Keratinocyte (primary cell): ENCODE measurements around the gene OR1F1. TPM values are rescaled to one million over a fixed set of nuclear protein-coding genes. Genes with fewer than 3 reads are reported as not detected.

Experiments used
- DNase-seq: peaks from one replicate; pipeline ENCODE4 v3.0.0-alpha.2; 2011; ENCODE audit warnings: low read depth, missing footprints, low spot score
- FAIRE-seq: peaks from 2 replicates; lab custom pipeline; 2011; peaks lifted over from hg19 to GRCh38; lab: Jason Lieb, UNC
- H2AFZ ChIP-seq: 2 replicates; pipeline ENCODE4 v1.6.0; 2012; ENCODE audit warnings: low read length, control low read depth, inconsistent platforms; ENCODE audit not compliant: control insufficient read depth
- H3K27ac ChIP-seq: 2 replicates; pipeline ENCODE4 v1.5.1; 2011; ENCODE audit warnings: low read length; ENCODE audit not compliant: control insufficient read depth, insufficient read depth
- H3K27me3 ChIP-seq: 3 replicates; pipeline ENCODE4 v1.6.0; 2011; ENCODE audit warnings: low read length; ENCODE audit not compliant: control insufficient read depth, insufficient read depth; ENCODE audit errors: extremely low read depth
- H3K36me3 ChIP-seq, 2 experiments: 2 replicates in 1 of 2; 3 replicates in 1 of 2; pipeline ENCODE4 v1.5.1; 2011; ENCODE audit warnings: low read length in 2 of 2, mild to moderate bottlenecking in 1 of 2; ENCODE audit not compliant: control insufficient read depth in 2 of 2, insufficient read depth in 2 of 2; ENCODE audit errors: extremely low read depth in 1 of 2
- H3K4me1 ChIP-seq: 3 replicates; pipeline ENCODE4 v1.5.1; 2011; ENCODE audit warnings: low read length; ENCODE audit not compliant: control insufficient read depth, insufficient read depth; ENCODE audit errors: extremely low read depth
- H3K4me2 ChIP-seq: 3 replicates; pipeline ENCODE4 v1.6.0; 2011; ENCODE audit warnings: low read depth, low read length; ENCODE audit not compliant: control insufficient read depth, insufficient read depth; ENCODE audit errors: extremely low read depth
- H3K4me3 ChIP-seq, 3 experiments: fragments of 200-600 bp in 1 of 3; sonication (generic) in 1 of 3; 2 replicates in 2 of 3; 3 replicates in 1 of 3; pipeline ENCODE4 v1.5.1; 2011 to 2016; ENCODE audit warnings: low read length in 3 of 3, mild to moderate bottlenecking in 3 of 3, control low read depth in 2 of 3, inconsistent platforms in 1 of 3, low read depth in 1 of 3, mixed read lengths in 1 of 3, mixed run types in 1 of 3, moderate library complexity in 1 of 3; ENCODE audit not compliant: control insufficient read depth in 2 of 3, insufficient read depth in 2 of 3; ENCODE audit errors: extremely low read depth in 1 of 3
- H3K79me2 ChIP-seq: 2 replicates; pipeline ENCODE4 v1.6.0; 2012; ENCODE audit warnings: low read length; ENCODE audit not compliant: control insufficient read depth, insufficient read depth
- H3K9ac ChIP-seq: 3 replicates; pipeline ENCODE4 v1.6.0; 2011; ENCODE audit warnings: low read length; ENCODE audit not compliant: control insufficient read depth, insufficient read depth; ENCODE audit errors: extremely low read depth
- H3K9me1 ChIP-seq: 3 replicates; pipeline ENCODE4 v1.6.0; 2011; ENCODE audit warnings: low read length; ENCODE audit not compliant: control insufficient read depth, insufficient read depth; ENCODE audit errors: extremely low read depth
- H3K9me3 ChIP-seq: 2 replicates; pipeline ENCODE4 v1.5.1; 2012; ENCODE audit warnings: low read depth, low read length; ENCODE audit not compliant: control insufficient read depth
- H4K20me1 ChIP-seq: 3 replicates; pipeline ENCODE4 v1.6.0; 2011; ENCODE audit warnings: low read length; ENCODE audit not compliant: control insufficient read depth, insufficient read depth; ENCODE audit errors: extremely low read depth
- EZH2 ChIP-seq: IDR thresholded peaks from one replicate; pipeline ENCODE4 v1.6.1; 2012; ENCODE audit warnings: inconsistent platforms, mild to moderate bottlenecking, low read length, moderate library complexity
- dilution Hi-C: fragments of 300-500 bp; cut with MboI; formaldehyde crosslinking; loops from one replicate; pipeline ENCODE4 v1.7.0; 2020; ENCODE audit warnings: low sequenced_read_pairs; ENCODE audit not compliant: extremely low pct_ligation_motif_present
- polyA plus RNA-seq, 5 experiments: library from polyadenylated mRNA; depleted of rRNA in 3 of 5; stranded (reverse) in 3 of 5; stranded (forward) in 1 of 5; unstranded in 1 of 5; fragments of >200 nt; gene quantifications; 1 replicate in 1 of 5; 2 replicates in 3 of 5; 3 replicates in 1 of 5; pipeline versions ENCODE4 v1.2.1 to v1.2.3, GENCODE V29; 2011 to 2012; ENCODE audit warnings: missing spikeins in 2 of 5, low read depth in 1 of 5, low replicate concordance in 1 of 5
- TF ChIP-seq, protein P1 (sequence below), 3 experiments: IDR thresholded peaks in 1 of 3; conservative IDR thresholded peaks in 1 of 3; optimal IDR thresholded peaks in 1 of 3; 2 replicates in 2 of 3; 3 replicates in 1 of 3; pipeline versions ENCODE3 to v1.5.1; 2011; ENCODE audit warnings: low read length in 3 of 3, mild to moderate bottlenecking in 3 of 3, moderate library complexity in 2 of 3, control low read depth in 1 of 3, inconsistent platforms in 1 of 3; ENCODE audit not compliant: insufficient read depth in 2 of 3; ENCODE audit errors: extremely low read depth in 1 of 3

OR1F1 gene
- polyA plus RNA-seq, 1 donor (not counting 4 experiments of a cell fraction or from before 2014, with no cell fraction given) = 0.51 TPM

DNA sequence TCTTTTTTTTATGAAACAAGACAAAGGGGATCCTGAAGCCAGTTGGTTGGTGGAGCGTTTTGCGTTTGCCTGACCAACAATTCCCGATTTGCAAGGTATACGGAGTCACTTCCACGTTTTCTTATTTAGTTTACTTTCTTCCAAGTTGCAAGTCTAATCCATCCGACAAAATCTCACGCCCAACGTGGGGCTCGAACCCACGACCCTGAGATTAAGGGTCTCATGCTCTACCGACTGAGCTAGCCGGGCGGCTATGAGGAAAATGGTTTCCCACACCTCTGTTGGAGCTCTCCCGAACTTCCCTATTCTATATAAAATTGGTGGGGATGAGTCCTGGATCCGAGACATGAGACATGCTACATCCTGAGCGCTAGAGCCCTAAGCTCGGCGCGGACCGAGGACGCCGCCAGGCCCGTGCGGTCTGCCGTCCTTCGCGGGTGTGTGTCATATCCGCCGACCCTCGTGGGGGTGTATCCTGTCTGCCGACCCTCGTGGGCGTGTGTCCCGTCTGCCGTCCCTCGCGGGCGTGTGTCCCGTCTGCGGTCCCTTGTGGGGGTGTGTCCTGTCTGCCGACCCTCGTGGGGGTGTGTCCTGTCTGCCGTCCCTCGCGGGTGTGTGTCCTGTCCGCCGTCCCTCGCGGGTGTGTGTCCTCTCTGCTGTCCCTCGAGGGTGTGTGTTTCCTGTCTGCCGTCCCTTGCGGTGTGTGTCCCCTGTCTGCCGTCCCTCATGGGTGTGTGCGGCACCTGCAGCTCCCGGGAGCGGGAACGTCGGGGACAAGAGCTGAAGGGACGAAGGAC lies 30.6 kb upstream of the OR1F1 start:
- Histone ChIP-seq H3K27me3 (no peaks in the 10 kb centered on the region), H2AFZ (peak overlapping the region; percentile 65), H3K9ac (peak overlapping the region; percentile 85), H3K9me3 (no peaks in the 10 kb centered on the region), H3K27ac (peak overlapping the region; percentile 82), H4K20me1 (peaks cover 2% of the 10 kb centered on the region), H3K4me3 (peak overlapping the region; percentile 72 to 83 (median 77)), H3K4me2 (peak overlapping the region; percentile 90), H3K4me1 (peaks cover 7% of the 10 kb centered on the region), H3K9me1 (no peaks in the 10 kb centered on the region), H3K36me3 (no peaks in the 10 kb centered on the region), H3K79me2 (no peaks in the 10 kb centered on the region)
- DNase-seq = peak; percentile 82
- TF ChIP-seq, protein P1, sequence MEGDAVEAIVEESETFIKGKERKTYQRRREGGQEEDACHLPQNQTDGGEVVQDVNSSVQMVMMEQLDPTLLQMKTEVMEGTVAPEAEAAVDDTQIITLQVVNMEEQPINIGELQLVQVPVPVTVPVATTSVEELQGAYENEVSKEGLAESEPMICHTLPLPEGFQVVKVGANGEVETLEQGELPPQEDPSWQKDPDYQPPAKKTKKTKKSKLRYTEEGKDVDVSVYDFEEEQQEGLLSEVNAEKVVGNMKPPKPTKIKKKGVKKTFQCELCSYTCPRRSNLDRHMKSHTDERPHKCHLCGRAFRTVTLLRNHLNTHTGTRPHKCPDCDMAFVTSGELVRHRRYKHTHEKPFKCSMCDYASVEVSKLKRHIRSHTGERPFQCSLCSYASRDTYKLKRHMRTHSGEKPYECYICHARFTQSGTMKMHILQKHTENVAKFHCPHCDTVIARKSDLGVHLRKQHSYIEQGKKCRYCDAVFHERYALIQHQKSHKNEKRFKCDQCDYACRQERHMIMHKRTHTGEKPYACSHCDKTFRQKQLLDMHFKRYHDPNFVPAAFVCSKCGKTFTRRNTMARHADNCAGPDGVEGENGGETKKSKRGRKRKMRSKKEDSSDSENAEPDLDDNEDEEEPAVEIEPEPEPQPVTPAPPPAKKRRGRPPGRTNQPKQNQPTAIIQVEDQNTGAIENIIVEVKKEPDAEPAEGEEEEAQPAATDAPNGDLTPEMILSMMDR (optimal IDR thresholded peaks at IDR 0.05 in 1 of 3, IDR thresholded peaks at IDR 0.05 in 1 of 3, conservative IDR thresholded peaks at IDR 0.05 in 1 of 3; ENCODE audit: extremely low read depth in 1 of 3, insufficient read depth in 2 of 3, low read length in 3 of 3) = no peak
- TF ChIP-seq EZH2 = no peak
- peak; percentile 44 for FAIRE-seq
- dilution Hi-C loops = no loop called here

DNA sequence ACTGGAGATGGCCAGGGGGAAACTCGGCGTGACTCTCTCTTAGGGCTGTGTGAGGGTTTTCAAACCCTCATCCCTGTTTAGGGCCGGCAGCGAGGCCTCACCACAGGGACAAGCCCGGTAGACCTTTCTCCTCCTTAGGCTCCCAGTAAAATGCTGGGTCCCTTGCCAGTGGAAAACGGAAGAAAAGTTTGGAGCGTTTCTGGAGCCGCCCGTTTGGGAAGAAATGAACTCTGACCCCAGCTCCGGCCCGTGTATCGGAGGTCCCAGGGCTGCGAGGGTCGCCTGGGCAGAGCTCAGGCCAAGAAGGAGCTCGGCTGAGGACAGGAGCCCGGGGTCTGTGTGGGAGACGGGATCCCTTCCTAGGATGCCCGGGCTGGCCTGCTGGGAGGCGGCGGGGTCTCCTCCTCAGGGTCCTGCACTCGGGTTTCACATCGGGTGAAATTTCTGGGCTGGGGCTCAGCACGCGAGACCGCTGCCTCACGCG lies 29.9 kb upstream of the OR1F1 start:
- peak overlapping the region; percentile 85 for H3K9ac ChIP-seq
- FAIRE-seq = no peak
- H3K27me3 ChIP-seq = no peaks in the 10 kb centered on the region
- H3K79me2 ChIP-seq = no peaks in the 10 kb centered on the region
- peak overlapping the region; percentile 90 for H3K4me2 ChIP-seq
- dilution Hi-C loops = no loop called here
- TF ChIP-seq, protein P1 (optimal IDR thresholded peaks at IDR 0.05 in 1 of 3, IDR thresholded peaks at IDR 0.05 in 1 of 3, conservative IDR thresholded peaks at IDR 0.05 in 1 of 3; ENCODE audit: extremely low read depth in 1 of 3, insufficient read depth in 2 of 3, low read length in 3 of 3) = no peak
- TF ChIP-seq EZH2 = no peak
- H3K9me1 ChIP-seq = no peaks in the 10 kb centered on the region
- no peak for DNase-seq
- H4K20me1 ChIP-seq = no peaks in the 10 kb centered on the region
- H3K27ac ChIP-seq = peak overlapping the region; percentile 82
- H3K36me3 ChIP-seq = no peaks in the 10 kb centered on the region
- H3K4me1 ChIP-seq = peaks cover 5% of the 10 kb centered on the region
- peak overlapping the region; percentile 72 to 83 (median 77) for H3K4me3 ChIP-seq
- peak overlapping the region; percentile 65 for H2AFZ ChIP-seq
- H3K9me3 ChIP-seq = no peaks in the 10 kb centered on the region
